SH-SY5Y (cell line): Measurements from ENCODE around the gene ANGEL2.

Experiments
- GATA2 ChIP-seq: IDR thresholded peaks from 2 replicates; pipeline ENCODE4 v1.6.1; 2011; ENCODE audit warnings: mild to moderate bottlenecking, low read depth, low read length
- GATA3 ChIP-seq: IDR thresholded peaks from 2 replicates; pipeline ENCODE4 v1.6.1; 2011; ENCODE audit warnings: low read depth, mild to moderate bottlenecking, low read length, moderate library complexity

- TF ChIP-seq GATA2 (no peak), GATA3 (no peak)
Measured at GRCh38 chr1:212979340-212980122, 36.1 kb downstream of the ANGEL2 start.
